Kidney (tissue), 14 donors: ENCODE measurements around the gene AZU1. TPM values are rescaled to one million over a fixed set of nuclear protein-coding genes. Genes with fewer than 3 reads are reported as not detected.
"Not testable (repeated sequence)": the region's sequence is repeated elsewhere in the genome, so short reads cannot be mapped to it uniquely, and the experiment has no call there.

Experiments used
- DNase-seq, 5 donors: peaks; one replicate each; pipeline ENCODE4 v3.0.0-alpha.2; 2013 to 2020
- FAIRE-seq: peaks from 2 replicates; lab custom pipeline; 2012; peaks lifted over from hg19 to GRCh38; lab: Jason Lieb, UNC
- H3K27ac ChIP-seq, 2 donors: one replicate each; pipeline ENCODE4 v1.7.0; 2013; ENCODE audit warnings: low read depth in 2 of 2, low read length in 2 of 2, inconsistent platforms in 1 of 2
- H3K27me3 ChIP-seq: one replicate; pipeline ENCODE4 v1.7.1; 2013; ENCODE audit warnings: low read length, inconsistent platforms; ENCODE audit not compliant: control insufficient read depth, insufficient read depth
- H3K36me3 ChIP-seq, 3 donors: one replicate each; pipeline versions ENCODE4 v1.7.0 to v1.7.1; 2013; ENCODE audit warnings: low read length in 3 of 3, control low read depth in 1 of 3, inconsistent platforms in 1 of 3; ENCODE audit not compliant: insufficient read depth in 3 of 3, control insufficient read depth in 2 of 3
- H3K4me1 ChIP-seq, 3 donors: one replicate each; pipeline versions ENCODE4 v1.7.0 to v1.7.1; 2013; ENCODE audit warnings: low read length in 3 of 3, inconsistent platforms in 1 of 3, low read depth in 1 of 3; ENCODE audit not compliant: control insufficient read depth in 2 of 3, insufficient read depth in 2 of 3
- H3K4me3 ChIP-seq, 3 donors: one replicate each; pipeline versions ENCODE4 v1.7.0 to v1.8.1; 2013; ENCODE audit warnings: low read length in 3 of 3, control low read depth in 1 of 3, inconsistent platforms in 1 of 3
- H3K9ac ChIP-seq, 3 donors: one replicate each; pipeline versions ENCODE4 v1.7.0 to v1.7.1; 2013; ENCODE audit warnings: low read length in 3 of 3, control low read depth in 1 of 3, inconsistent platforms in 1 of 3
- H3K9me3 ChIP-seq, 3 donors: one replicate each; pipeline versions ENCODE4 v1.7.0 to v1.7.1; 2013; ENCODE audit warnings: low read length in 3 of 3, control low read depth in 1 of 3, inconsistent platforms in 1 of 3; ENCODE audit not compliant: control insufficient read depth in 2 of 3, insufficient read depth in 1 of 3
- CTCF ChIP-seq: IDR thresholded peaks from 3 replicates; pipeline ENCODE4 v1.5.1; 2012; ENCODE audit warnings: mild to moderate bottlenecking, moderate library complexity, borderline replicate concordance; ENCODE audit not compliant: insufficient read depth; ENCODE audit errors: extremely low read depth
- intact Hi-C: fragments of 100-400 bp; cut with DNase I; formaldehyde crosslinking; loops from one replicate; pipeline ENCODE4 v1.11.1; 2022
- polyA plus RNA-seq: library from polyadenylated mRNA; stranded (reverse); fragments of 350-450 nt; fragmentation: Illumina TruSeq; extraction: RNeasy Lipid Tissue Mini Kit (QIAGEN cat#74804); gene quantifications from one replicate; pipeline ENCODE4 v1.2.3, GENCODE V29; 2014; ENCODE audit warnings: low read depth, low replicate concordance; ENCODE audit not compliant: insufficient read depth
- total RNA-seq: library from RNA; stranded (reverse); fragmentation: NEBNext Ultra II Directional; extraction: Animal tissue kit (Norgen Biotek cat#: 25700); gene quantifications from one replicate; pipeline ENCODE4 v1.2.1, GENCODE V29; 2021
- donor health status: control.
- donor health status: control.
- donor health status: control.
- donor health status: control.
- donor health status: control.
- donor health status: DM: yes; HTN: yes; CAD: no.
- donor health status: Normal renal cell carcinoma (clear cell type).

AZU1 gene
- total and polyA plus RNA-seq, 2 donors from 2014 or later = 0.50 TPM; not detected in 1

- H3K36me3 ChIP-seq = peaks cover 0 to 11% (median 2%) of the 10 kb centered on the region in 3 donors
- DNase-seq = no peak
- H3K9ac ChIP-seq = no peak overlapping the region
Measured at GRCh38 chr19:875265-875879, 47.7 kb downstream of the AZU1 start.

GRCh38 chr19:876089-876488, 48.5 kb downstream of the AZU1 start:
- Histone ChIP-seq H3K27me3 (no peaks in the 10 kb centered on the region), H3K9me3 (no peaks in the 10 kb centered on the region), H3K9ac (no peak overlapping the region), H3K4me1 (peaks cover 0 to 4% (median 0%) of the 10 kb centered on the region in 3 donors), H3K4me3 (no peak overlapping the region), H3K36me3 (peaks cover 0 to 14% (median 2%) of the 10 kb centered on the region in 3 donors), H3K27ac (no peak overlapping the region)
- no peak for DNase-seq
- TF ChIP-seq CTCF = no peak
- intact Hi-C loops = no loop called here
- FAIRE-seq = no peak

More at GRCh38 chr19:875265-875879, 47.7 kb downstream of the AZU1 start:
- intact Hi-C loops = no loop called here
- no peak for TF ChIP-seq CTCF
- FAIRE-seq = no peak
- H3K9me3 ChIP-seq = no peaks in the 10 kb centered on the region
- no peak overlapping the region for H3K4me3 ChIP-seq
- H3K27ac ChIP-seq = no peak overlapping the region
- no peaks in the 10 kb centered on the region for H3K27me3 ChIP-seq
- peaks cover 0 to 4% (median 0%) of the 10 kb centered on the region in 3 donors for H3K4me1 ChIP-seq

- DNase-seq (no peak), FAIRE-seq (no peak)
- intact Hi-C loops = no loop called here
- peaks cover 0 to 3% (median 0%) of the 10 kb centered on the region in 3 donors for H3K4me1 ChIP-seq
- no peak for TF ChIP-seq CTCF
- H3K9me3 ChIP-seq = no peaks in the 10 kb centered on the region
- no peak overlapping the region for H3K9ac ChIP-seq
- no peak overlapping the region for H3K27ac ChIP-seq
- peaks cover 2 to 18% (median 2%) of the 10 kb centered on the region in 3 donors for H3K36me3 ChIP-seq
- no peak overlapping the region for H3K4me3 ChIP-seq
- H3K27me3 ChIP-seq = no peaks in the 10 kb centered on the region
Measured at GRCh38 chr19:876780-877314, 49.2 kb downstream of the AZU1 start.

- H3K27ac ChIP-seq, H3K9ac ChIP-seq, H3K27me3 ChIP-seq, H3K9me3 ChIP-seq, H3K4me1 ChIP-seq, FAIRE-seq, H3K4me3 ChIP-seq, intact Hi-C loops: not testable (repeated sequence)
- peaks cover 2 to 18% (median 2%) of the 10 kb centered on the region in 3 donors for H3K36me3 ChIP-seq
- DNase-seq = peak in 1 of 5 donors; percentile 86
Measured at GRCh38 chr19:877992-878660, 50.5 kb downstream of the AZU1 start.

- FAIRE-seq, H3K4me1 ChIP-seq, H3K27ac ChIP-seq, H3K9ac ChIP-seq, H3K4me3 ChIP-seq, H3K9me3 ChIP-seq, H3K27me3 ChIP-seq, intact Hi-C loops: not testable (repeated sequence)
- DNase-seq = peak in 1 of 5 donors; percentile 86
- peaks cover 2 to 12% (median 2%) of the 10 kb centered on the region in 3 donors for H3K36me3 ChIP-seq
Measured at GRCh38 chr19:878751-879561, 51.3 kb downstream of the AZU1 start.
